Tibial nerve (tissue), 4 donors: Measurements from ENCODE around the gene NPY4R. TPM values are rescaled to one million over a fixed set of nuclear protein-coding genes. Genes with fewer than 3 reads are reported as not detected.
"Not testable (repeated sequence)": the region's sequence is repeated elsewhere in the genome, so short reads cannot be mapped to it uniquely, and the experiment has no call there.

ENCODE experiments used
- DNase-seq, 2 donors: peaks; one replicate each; pipeline ENCODE4 v3.0.0-alpha.2; 2019; ENCODE audit warnings: low spot score in 2 of 2
- H3K27ac ChIP-seq, 4 donors: fragments of 200-600 bp; sonication (generic) in 3 of 4; one replicate each; pipeline ENCODE4 v1.5.1; 2017 to 2019; ENCODE audit warnings: mild to moderate bottlenecking in 1 of 4
- H3K27me3 ChIP-seq, 2 donors: fragments of 200-600 bp; sonication (generic) in 1 of 2; one replicate each; pipeline versions ENCODE4 v1.5.1 to v1.6.0; 2017 to 2019
- H3K36me3 ChIP-seq, 3 donors: fragments of 200-600 bp; sonication (generic); one replicate each; pipeline ENCODE4 v1.5.1; 2018 to 2019
- H3K4me1 ChIP-seq, 4 donors: fragments of 200-600 bp; sonication (generic) in 3 of 4; one replicate each; pipeline ENCODE4 v1.5.1; 2017 to 2019
- H3K4me3 ChIP-seq, 4 donors: fragments of 200-600 bp; sonication (generic) in 3 of 4; one replicate each; pipeline ENCODE4 v1.5.1; 2017 to 2019; ENCODE audit warnings: mild to moderate bottlenecking in 1 of 4, moderate library complexity in 1 of 4
- H3K9me3 ChIP-seq, 4 donors: fragments of 200-600 bp; sonication (generic) in 3 of 4; one replicate each; pipeline ENCODE4 v1.5.1; 2017 to 2019
- EP300 ChIP-seq, 2 donors: sonication (generic); formaldehyde crosslinking; IDR thresholded peaks; one replicate each; pipeline ENCODE4 v1.6.1; 2017; ENCODE audit warnings: antibody characterized with exemption in 2 of 2, mild to moderate bottlenecking in 1 of 2
- POLR2A ChIP-seq, 2 donors: fragments of 450-650 bp; IDR thresholded peaks; one replicate each; pipeline ENCODE4 v1.6.1; 2017; ENCODE audit warnings: antibody characterized with exemption in 2 of 2, mild to moderate bottlenecking in 2 of 2, moderate library complexity in 2 of 2
- WGBS, 2 donors: methylation state at CpG; one replicate each; pipeline ENCODE4 v1.1.5; 2018; 5-methylcytosine and 5-hydroxymethylcytosine counted together
- total RNA-seq, 4 donors: library from RNA; depleted of rRNA; stranded (reverse); fragments of >200 nt; gene quantifications; one replicate each; pipeline ENCODE4 v1.1.0, GENCODE V29; 2016
- TF ChIP-seq, protein P1 (sequence below), 5 experiments: fragments of 200-600 bp in 3 of 5; fragments of 450-650 bp in 2 of 5; sonication (generic) in 3 of 5; IDR thresholded peaks; one replicate each; pipeline ENCODE4 v1.5.1; 2016 to 2019; ENCODE audit warnings: antibody characterized with exemption in 5 of 5, mild to moderate bottlenecking in 3 of 5, moderate library complexity in 2 of 5

NPY4R gene, protein sequence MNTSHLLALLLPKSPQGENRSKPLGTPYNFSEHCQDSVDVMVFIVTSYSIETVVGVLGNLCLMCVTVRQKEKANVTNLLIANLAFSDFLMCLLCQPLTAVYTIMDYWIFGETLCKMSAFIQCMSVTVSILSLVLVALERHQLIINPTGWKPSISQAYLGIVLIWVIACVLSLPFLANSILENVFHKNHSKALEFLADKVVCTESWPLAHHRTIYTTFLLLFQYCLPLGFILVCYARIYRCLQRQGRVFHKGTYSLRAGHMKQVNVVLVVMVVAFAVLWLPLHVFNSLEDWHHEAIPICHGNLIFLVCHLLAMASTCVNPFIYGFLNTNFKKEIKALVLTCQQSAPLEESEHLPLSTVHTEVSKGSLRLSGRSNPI
- under 1 TPM in 1 of 4 donors, not detected in 3; 0.63 TPM for total RNA-seq

DNA sequence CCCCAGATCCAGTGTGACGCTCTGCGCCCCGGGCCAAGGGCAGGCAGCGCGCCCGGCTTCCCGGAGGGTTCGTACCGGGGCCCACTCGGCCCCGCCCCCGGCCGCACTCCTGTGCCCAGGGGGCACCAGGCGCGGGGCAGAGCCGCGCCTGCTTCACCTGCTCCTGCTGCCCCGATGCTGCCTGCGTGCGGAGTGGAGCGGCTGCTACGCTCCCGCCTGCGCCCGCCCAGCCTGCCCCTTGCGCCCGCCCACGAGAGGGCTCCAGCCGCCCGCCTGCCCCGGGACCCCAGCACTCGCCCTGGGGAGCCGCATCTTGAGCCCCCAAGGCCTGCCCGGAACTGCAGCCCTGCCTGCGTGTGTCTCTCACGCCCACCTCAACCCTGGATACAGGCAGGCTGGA lies at the start of gene NPY4R:
Gene NPY4R (minus strand): TSS at position 194 of the 400 bp plus-strand sequence. CDS start 3,323 bp downstream, outside the sequence.
- H3K36me3 ChIP-seq, H3K27ac ChIP-seq, DNase-seq, H3K4me1 ChIP-seq, H3K27me3 ChIP-seq, H3K9me3 ChIP-seq, H3K4me3 ChIP-seq: not testable (repeated sequence)
- 20% methylated on average over 1 of the region's 36 CpGs; no CpG with 5 or more reads in 1 of the 2 donors for WGBS, 2 donors

DNA sequence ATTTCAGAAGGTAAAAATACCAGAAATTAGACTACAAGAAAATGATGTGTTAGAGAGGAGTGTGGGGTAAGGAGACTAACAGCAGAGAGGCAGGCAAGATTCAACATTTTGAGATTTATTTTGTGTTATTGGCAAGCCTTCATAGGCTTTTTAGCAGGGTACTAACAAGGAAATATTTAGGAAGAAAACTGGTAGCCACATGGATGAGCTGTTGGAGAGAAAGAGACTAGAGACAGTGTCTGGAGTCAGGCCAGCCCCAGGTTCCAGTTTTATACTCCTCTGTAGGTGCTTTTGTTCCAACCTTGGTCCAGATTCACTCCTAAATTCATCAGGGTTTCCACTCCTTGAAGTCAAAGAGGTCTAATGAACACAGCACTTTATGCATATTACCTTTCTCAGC lies 49.6 kb upstream of the NPY4R start:
- no peak overlapping the region for H3K27ac ChIP-seq
- TF ChIP-seq EP300 (IDR thresholded peaks at IDR 0.05) (no peak), POLR2A (IDR thresholded peaks at IDR 0.05) (no peak)
- TF ChIP-seq, protein P1, sequence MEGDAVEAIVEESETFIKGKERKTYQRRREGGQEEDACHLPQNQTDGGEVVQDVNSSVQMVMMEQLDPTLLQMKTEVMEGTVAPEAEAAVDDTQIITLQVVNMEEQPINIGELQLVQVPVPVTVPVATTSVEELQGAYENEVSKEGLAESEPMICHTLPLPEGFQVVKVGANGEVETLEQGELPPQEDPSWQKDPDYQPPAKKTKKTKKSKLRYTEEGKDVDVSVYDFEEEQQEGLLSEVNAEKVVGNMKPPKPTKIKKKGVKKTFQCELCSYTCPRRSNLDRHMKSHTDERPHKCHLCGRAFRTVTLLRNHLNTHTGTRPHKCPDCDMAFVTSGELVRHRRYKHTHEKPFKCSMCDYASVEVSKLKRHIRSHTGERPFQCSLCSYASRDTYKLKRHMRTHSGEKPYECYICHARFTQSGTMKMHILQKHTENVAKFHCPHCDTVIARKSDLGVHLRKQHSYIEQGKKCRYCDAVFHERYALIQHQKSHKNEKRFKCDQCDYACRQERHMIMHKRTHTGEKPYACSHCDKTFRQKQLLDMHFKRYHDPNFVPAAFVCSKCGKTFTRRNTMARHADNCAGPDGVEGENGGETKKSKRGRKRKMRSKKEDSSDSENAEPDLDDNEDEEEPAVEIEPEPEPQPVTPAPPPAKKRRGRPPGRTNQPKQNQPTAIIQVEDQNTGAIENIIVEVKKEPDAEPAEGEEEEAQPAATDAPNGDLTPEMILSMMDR (IDR thresholded peaks at IDR 0.05) = no peak
- H3K36me3 ChIP-seq = no peaks in the 10 kb centered on the region
- no peaks in the 10 kb centered on the region for H3K9me3 ChIP-seq
- no peaks in the 10 kb centered on the region for H3K27me3 ChIP-seq
- DNase-seq = no peak
- H3K4me1 ChIP-seq = no peaks in the 10 kb centered on the region
- no peak overlapping the region for H3K4me3 ChIP-seq

DNA sequence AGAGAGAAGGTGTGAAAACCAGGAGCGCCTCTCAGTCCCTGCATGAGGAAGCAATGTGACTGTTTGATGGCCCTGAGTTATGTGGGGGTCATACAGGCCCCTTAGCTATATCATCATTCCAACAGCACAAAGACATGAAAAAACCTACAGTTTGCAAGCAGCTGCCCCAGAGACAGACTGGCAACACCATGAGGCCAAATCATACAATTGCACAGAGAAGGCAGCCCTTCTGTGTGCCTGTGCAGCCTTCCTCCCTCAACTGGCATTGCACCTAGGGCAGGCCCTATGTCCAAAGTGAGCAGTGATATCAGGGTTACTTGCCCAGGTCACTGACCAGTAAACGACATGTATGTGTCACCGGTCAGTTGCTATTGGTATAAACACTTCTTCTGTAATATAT lies 49.1 kb upstream of the NPY4R start:
- 79 to 88% methylated on average over 3 of the region's 3 CpGs for WGBS, 2 donors
- Histone ChIP-seq H3K27ac (no peak overlapping the region), H3K4me1 (no peaks in the 10 kb centered on the region), H3K9me3 (no peaks in the 10 kb centered on the region), H3K27me3 (no peaks in the 10 kb centered on the region), H3K4me3 (no peak overlapping the region), H3K36me3 (no peaks in the 10 kb centered on the region)
- TF ChIP-seq POLR2A (IDR thresholded peaks at IDR 0.05) = no peak
- TF ChIP-seq EP300 (IDR thresholded peaks at IDR 0.05) = no peak
- TF ChIP-seq, protein P1 (IDR thresholded peaks at IDR 0.05) = no peak
- no peak for DNase-seq

DNA sequence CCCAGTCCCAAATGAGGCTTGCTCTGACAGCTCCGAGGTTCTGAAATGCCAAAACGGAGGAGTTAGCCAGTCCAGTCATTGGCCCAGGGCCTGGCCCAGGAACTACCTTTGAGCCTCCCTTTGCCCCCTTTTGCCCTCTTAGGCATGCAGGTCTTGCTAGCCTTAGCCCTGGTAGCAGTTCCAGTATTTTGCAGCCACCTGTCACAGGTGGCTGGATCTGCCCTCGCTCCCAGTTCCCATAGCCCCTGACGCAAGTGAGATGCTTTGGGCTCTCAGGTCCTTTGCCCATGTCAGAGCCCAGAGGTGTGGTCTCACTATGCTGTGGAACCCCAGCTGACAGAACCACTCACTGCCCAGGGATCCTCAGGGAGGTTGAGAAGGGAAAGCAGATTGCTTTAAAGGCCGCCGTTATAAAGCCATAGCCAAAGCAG lies 48.7 kb upstream of the NPY4R start:
- peak in 1 of 2 donors; percentile 4 for DNase-seq

DNA sequence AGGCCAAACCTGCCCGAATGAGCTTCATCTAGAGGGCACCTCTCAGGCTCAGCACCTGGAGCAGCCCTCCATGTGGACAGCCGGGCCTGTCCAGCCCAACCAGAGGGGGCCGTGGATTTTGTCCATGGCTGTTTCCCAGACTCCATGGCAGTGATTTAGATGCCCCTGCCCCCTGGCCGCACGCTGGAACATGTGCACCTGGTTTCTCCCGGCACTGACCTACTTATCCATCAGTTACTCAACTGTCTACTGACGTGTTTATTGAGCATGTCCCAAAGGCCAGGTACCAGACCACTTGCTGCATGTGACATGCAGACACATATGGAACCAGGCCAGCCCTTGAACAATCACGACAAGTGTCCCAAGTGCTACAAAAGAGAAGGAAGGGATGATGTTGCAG lies 47.6 kb upstream of the NPY4R start:
- not testable (repeated sequence) for H3K36me3 ChIP-seq, H3K27ac ChIP-seq, DNase-seq, H3K27me3 ChIP-seq, H3K4me3 ChIP-seq, H3K4me1 ChIP-seq, H3K9me3 ChIP-seq
- no CpG with 5 or more reads among the region's 8 CpGs for WGBS, 2 donors

More for the DNA sequence above, 48.7 kb upstream of the NPY4R start:
- H3K9me3 ChIP-seq = no peaks in the 10 kb centered on the region
- no peak overlapping the region for H3K27ac ChIP-seq
- no peaks in the 10 kb centered on the region for H3K36me3 ChIP-seq
- H3K4me1 ChIP-seq = no peaks in the 10 kb centered on the region
- no peaks in the 10 kb centered on the region for H3K27me3 ChIP-seq
- H3K4me3 ChIP-seq = no peak overlapping the region
- no peak for TF ChIP-seq POLR2A (IDR thresholded peaks at IDR 0.05)
- no peak for TF ChIP-seq EP300 (IDR thresholded peaks at IDR 0.05)
- TF ChIP-seq, protein P1 (IDR thresholded peaks at IDR 0.05) = no peak
- 72 to 75% methylated on average over 6 of the region's 6 CpGs for WGBS, 2 donors

DNA sequence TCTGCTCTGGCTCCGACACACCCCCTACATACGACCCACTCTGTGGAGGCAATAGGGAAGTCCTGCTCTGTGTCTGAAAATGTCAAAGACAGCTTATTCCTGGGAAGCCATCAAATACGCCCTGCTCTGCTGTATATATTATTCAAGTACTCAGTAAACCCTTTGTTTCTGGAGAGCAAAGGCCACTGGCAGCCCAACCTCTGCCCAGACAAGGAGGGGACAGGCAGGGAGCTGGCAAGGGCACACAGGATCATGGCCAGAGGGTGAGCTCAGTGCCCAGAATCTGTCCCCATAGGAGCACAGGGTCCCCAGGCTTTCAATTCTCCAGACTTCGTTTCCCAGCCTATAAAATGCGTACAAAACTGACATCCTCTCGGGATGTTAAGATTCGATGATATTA lies 47.0 kb upstream of the NPY4R start:
- H3K4me1 ChIP-seq, H3K4me3 ChIP-seq, H3K27me3 ChIP-seq, H3K36me3 ChIP-seq, H3K9me3 ChIP-seq, H3K27ac ChIP-seq, DNase-seq: not testable (repeated sequence)
- 48% methylated on average over 3 of the region's 7 CpGs; no CpG with 5 or more reads in 1 of the 2 donors for WGBS, 2 donors

DNA sequence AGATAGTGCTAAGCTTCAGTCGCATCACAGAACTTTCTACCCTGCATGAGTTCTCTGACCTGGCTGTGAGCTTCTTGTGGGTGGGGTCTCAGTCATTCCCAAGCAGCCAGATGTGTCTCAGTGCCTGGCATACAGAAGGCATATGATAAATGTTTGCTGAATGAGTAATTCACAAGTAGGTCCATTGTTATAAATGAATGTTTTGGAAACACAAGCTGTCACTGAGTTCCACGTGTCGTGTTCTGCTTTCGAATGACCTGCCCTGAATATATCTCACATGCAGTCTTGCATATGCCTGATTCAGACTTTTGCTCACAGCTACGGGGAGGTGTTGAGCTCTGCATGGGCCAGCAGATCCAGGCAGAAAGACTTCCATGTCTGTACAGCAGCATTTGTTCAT lies 46.2 kb upstream of the NPY4R start:
- H3K27ac ChIP-seq, H3K4me1 ChIP-seq, DNase-seq, H3K4me3 ChIP-seq, H3K36me3 ChIP-seq, H3K9me3 ChIP-seq, H3K27me3 ChIP-seq: not testable (repeated sequence)
- WGBS, 2 donors = no CpG with 5 or more reads among the region's 5 CpGs

DNA sequence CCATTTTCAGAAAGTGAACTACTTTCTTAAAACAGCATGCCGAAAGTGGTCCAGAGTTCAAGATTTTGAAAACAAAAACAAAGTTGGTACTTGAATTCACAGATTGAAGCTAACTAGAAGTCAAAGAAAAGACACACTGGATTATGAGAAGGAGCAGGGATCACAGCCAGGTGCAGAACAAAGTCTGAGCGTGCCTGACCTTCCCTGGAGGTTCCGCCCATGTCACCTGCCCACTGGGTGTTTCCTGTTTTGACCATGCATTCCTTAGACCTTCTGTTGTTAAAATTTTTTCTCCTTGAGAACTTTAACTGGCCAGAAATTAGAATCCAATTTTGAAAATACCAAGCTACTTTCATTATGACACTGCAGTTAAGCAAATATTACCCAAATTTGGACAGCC lies 34.2 kb upstream of the NPY4R start:
- WGBS, 2 donors = no CpG with 5 or more reads among the region's 3 CpGs
- H3K27me3 ChIP-seq, DNase-seq, H3K27ac ChIP-seq, H3K9me3 ChIP-seq, H3K4me3 ChIP-seq, H3K4me1 ChIP-seq, H3K36me3 ChIP-seq: not testable (repeated sequence)

DNA sequence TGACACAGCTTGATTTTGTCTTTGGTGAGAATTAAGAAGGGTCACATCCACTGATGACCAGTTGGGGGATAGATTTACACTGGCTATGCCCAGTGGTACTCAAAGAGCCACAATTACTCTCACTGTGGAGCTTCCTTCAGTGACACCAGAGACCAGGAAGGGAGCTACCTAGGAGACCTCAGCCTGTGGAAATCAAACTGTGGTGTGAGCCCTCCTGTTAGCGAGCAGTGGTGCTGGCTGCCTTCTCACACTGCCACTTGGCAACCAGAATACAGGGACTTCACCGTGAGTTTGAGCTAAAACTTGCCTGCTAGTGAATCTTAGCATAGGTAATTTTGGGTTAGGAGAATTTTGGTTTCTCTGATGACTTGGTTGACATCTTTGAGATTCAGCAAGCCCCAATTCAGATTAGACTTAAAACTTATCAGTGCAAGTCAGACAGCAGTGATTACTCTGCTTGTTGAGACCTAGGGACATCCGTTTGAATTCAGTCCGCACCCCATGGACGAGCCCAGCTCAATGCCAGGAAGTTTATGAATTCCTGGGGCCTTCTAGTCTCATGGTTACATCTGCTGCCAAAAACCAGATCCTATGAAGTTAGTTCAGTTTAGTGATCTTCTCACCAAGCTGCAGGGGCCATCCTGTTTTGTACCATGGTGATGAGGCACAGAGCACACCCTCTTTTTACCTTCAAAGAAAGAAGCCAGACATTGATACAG lies 33.4 kb upstream of the NPY4R start:
- not testable (repeated sequence) for H3K4me3 ChIP-seq, H3K4me1 ChIP-seq, DNase-seq, H3K9me3 ChIP-seq, H3K27me3 ChIP-seq, H3K36me3 ChIP-seq, H3K27ac ChIP-seq
- no CpG with 5 or more reads among the region's 5 CpGs for WGBS, 2 donors

DNA sequence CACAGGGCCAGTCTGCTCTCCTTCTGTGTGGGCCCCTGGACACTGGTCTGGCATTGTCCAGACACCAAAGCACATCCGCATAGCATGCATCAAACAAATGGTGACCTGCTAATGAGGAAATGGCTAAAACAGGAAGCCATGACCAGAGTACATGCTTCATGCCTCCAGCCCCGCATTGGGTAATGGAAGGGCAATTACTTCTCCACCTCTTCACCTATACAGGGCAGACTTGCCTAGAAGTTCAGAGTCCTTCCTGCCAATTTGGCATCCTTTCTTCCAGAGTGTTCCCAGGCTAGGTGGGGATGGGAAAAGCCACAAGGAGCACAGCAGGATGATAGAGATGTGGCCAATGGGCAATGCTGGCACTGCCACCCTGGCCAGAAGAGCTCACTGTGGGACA lies 32.1 kb upstream of the NPY4R start:
- H3K9me3 ChIP-seq, H3K36me3 ChIP-seq, H3K27ac ChIP-seq, H3K27me3 ChIP-seq, H3K4me1 ChIP-seq, DNase-seq, H3K4me3 ChIP-seq: not testable (repeated sequence)
- WGBS, 2 donors = no CpG with 5 or more reads among the region's 2 CpGs
